DOHH2 (cell line): Measurements from ENCODE around the gene STK16.

Experiments used
- EZH2phosphoT487 ChIP-seq: fragments of 200-600 bp; sonication (generic); IDR thresholded peaks from 2 replicates; pipeline ENCODE4 v1.6.1; 2017; ENCODE audit warnings: borderline replicate concordance, mild to moderate bottlenecking, antibody characterized with exemption, low read length, moderate library complexity, mixed read lengths
- TF ChIP-seq, protein P1 (sequence below): fragments of 200-600 bp; sonication (generic); IDR thresholded peaks from one replicate; pipeline ENCODE4 v1.5.1; 2014; ENCODE audit warnings: antibody characterized with exemption, mild to moderate bottlenecking, low read depth, low read length; ENCODE audit not compliant: poor library complexity, severe bottlenecking

DNA sequence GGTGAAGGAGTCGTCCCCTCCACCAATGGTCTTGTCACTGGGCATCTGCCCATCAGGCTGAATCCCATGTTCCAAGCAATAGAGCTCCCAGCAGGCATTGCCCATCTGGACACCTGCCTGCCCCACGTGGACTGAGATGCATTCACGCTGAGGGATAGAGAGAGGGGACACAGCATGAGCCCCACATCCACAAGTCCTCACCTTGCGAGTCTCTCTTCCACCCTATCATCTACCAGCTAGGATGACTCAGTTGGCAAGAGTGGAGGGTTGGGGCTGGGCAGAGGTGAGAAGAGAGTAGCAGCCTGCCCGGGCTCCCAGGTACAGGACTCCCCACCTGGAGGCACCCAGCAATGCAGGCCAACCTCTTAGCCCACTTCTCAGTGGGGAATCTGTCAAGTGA lies 6.8 kb downstream of the STK16 start:
- TF ChIP-seq, protein P1, sequence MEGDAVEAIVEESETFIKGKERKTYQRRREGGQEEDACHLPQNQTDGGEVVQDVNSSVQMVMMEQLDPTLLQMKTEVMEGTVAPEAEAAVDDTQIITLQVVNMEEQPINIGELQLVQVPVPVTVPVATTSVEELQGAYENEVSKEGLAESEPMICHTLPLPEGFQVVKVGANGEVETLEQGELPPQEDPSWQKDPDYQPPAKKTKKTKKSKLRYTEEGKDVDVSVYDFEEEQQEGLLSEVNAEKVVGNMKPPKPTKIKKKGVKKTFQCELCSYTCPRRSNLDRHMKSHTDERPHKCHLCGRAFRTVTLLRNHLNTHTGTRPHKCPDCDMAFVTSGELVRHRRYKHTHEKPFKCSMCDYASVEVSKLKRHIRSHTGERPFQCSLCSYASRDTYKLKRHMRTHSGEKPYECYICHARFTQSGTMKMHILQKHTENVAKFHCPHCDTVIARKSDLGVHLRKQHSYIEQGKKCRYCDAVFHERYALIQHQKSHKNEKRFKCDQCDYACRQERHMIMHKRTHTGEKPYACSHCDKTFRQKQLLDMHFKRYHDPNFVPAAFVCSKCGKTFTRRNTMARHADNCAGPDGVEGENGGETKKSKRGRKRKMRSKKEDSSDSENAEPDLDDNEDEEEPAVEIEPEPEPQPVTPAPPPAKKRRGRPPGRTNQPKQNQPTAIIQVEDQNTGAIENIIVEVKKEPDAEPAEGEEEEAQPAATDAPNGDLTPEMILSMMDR, result no peak
- TF ChIP-seq EZH2phosphoT487, result no peak
